ENCODE data around the gene JUND. TPM values are rescaled to one million over a fixed set of nuclear protein-coding genes. Genes with fewer than 3 reads are reported as not detected.

JUND gene
- total RNA-seq, 1 experiment from 2014 or later, result 221 TPM

DNA sequence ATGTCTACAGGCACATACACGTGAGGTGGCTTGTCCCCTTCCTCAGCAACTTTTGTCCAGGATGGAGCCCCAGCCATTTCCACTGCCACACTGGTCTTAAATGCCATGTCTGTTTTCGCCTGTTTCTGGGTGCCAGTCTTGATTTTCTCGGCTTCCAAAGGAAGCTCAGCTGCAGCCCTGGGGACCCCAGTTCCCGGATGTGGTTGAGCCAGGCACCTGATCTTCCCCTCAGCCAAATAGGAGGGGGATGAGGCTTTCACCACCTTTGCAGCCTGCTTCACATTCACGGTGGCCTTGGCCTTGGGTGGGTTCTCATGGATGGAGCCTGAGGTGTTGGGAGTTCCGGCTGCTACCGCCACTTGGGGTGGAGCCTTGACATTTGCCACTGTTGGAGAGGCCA lies 15.8 kb downstream of the JUND start:
- no peaks in the 10 kb centered on the region for H3K79me2 ChIP-seq (ENCODE audit: insufficient read depth, low read length)
- H3K9ac ChIP-seq (ENCODE audit: low read length), result no peak overlapping the region
- H4K20me1 ChIP-seq (ENCODE audit: insufficient read depth), result no peaks in the 10 kb centered on the region
- no peaks in the 10 kb centered on the region for H3K36me3 ChIP-seq (ENCODE audit: control insufficient read depth in 1 of 2, insufficient read depth in 2 of 2, low read length in 2 of 2)
- H2AFZ ChIP-seq (ENCODE audit: low read depth, low read length, poor library complexity, severe bottlenecking), result no peak overlapping the region
- ChIA-PET CTCF (no interaction called here), POLR2A (no interaction called here), RAD21 (ENCODE audit: low non-redundant PET in 1 of 2, low total read pairs in 2 of 2, uncharacterized antibody in 2 of 2, unreplicated experiment in 2 of 2) (no interaction called here)
- no TSS peak for BruUV-seq (replicated peaks)
- H3K9me3 ChIP-seq (ENCODE audit: control insufficient read depth in 1 of 2, insufficient read depth in 1 of 2, low read depth in 1 of 2, low read length in 2 of 2), result no peaks in the 10 kb centered on the region
- H3K27me3 ChIP-seq (ENCODE audit: insufficient read depth, low read length), result no peaks in the 10 kb centered on the region
- no peak overlapping the region for H3K27ac ChIP-seq (ENCODE audit: low read depth, low read length)
- TF ChIP-seq EZH2phosphoT487 (IDR thresholded peaks at IDR 0.05; ENCODE audit: borderline replicate concordance), result no peak
- TF ChIP-seq YY1 (IDR thresholded peaks at IDR 0.05; ENCODE audit: extremely low read depth, insufficient replicate concordance, low read depth, low read length), result no peak
- TF ChIP-seq EZH2 (IDR thresholded peaks at IDR 0.05), result no peak
- TF ChIP-seq ZNF274 (IDR thresholded peaks at IDR 0.05; ENCODE audit: low read depth, low read length), result no peak
- no peak for TF ChIP-seq SRF (IDR thresholded peaks at IDR 0.05; ENCODE audit: low read depth)
- no peak for TF ChIP-seq ELF1 (IDR thresholded peaks at IDR 0.05; ENCODE audit: borderline replicate concordance, low read depth)
- no peak for TF ChIP-seq MAX (IDR thresholded peaks at IDR 0.05)
- no peak for TF ChIP-seq CEBPB (IDR thresholded peaks at IDR 0.05; ENCODE audit: low read depth)
- TF ChIP-seq FOSL1 (IDR thresholded peaks at IDR 0.05; ENCODE audit: low read depth), result no peak
- TF ChIP-seq POLR2A (IDR thresholded peaks at IDR 0.05; ENCODE audit: borderline replicate concordance, extremely low read depth, insufficient read depth, insufficient read length), result no peak
- TF ChIP-seq CBX3 (IDR thresholded peaks at IDR 0.05; ENCODE audit: low read depth), result no peak
- no peak for TF ChIP-seq SP1 (IDR thresholded peaks at IDR 0.05; ENCODE audit: low read depth)
- TF ChIP-seq ZFX (IDR thresholded peaks at IDR 0.05), result no peak
- no peak for TF ChIP-seq RAD21 (IDR thresholded peaks at IDR 0.05; ENCODE audit: low read depth)
- no peak for TF ChIP-seq ATF3 (IDR thresholded peaks at IDR 0.05)
- TF ChIP-seq, protein P1, sequence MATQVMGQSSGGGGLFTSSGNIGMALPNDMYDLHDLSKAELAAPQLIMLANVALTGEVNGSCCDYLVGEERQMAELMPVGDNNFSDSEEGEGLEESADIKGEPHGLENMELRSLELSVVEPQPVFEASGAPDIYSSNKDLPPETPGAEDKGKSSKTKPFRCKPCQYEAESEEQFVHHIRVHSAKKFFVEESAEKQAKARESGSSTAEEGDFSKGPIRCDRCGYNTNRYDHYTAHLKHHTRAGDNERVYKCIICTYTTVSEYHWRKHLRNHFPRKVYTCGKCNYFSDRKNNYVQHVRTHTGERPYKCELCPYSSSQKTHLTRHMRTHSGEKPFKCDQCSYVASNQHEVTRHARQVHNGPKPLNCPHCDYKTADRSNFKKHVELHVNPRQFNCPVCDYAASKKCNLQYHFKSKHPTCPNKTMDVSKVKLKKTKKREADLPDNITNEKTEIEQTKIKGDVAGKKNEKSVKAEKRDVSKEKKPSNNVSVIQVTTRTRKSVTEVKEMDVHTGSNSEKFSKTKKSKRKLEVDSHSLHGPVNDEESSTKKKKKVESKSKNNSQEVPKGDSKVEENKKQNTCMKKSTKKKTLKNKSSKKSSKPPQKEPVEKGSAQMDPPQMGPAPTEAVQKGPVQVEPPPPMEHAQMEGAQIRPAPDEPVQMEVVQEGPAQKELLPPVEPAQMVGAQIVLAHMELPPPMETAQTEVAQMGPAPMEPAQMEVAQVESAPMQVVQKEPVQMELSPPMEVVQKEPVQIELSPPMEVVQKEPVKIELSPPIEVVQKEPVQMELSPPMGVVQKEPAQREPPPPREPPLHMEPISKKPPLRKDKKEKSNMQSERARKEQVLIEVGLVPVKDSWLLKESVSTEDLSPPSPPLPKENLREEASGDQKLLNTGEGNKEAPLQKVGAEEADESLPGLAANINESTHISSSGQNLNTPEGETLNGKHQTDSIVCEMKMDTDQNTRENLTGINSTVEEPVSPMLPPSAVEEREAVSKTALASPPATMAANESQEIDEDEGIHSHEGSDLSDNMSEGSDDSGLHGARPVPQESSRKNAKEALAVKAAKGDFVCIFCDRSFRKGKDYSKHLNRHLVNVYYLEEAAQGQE (IDR thresholded peaks at IDR 0.05; ENCODE audit: low read depth), result no peak
- TF ChIP-seq TCF7L2 (IDR thresholded peaks at IDR 0.05; ENCODE audit: borderline replicate concordance, extremely low read depth, insufficient read depth, insufficient read length), result no peak
- TF ChIP-seq, protein P2, sequence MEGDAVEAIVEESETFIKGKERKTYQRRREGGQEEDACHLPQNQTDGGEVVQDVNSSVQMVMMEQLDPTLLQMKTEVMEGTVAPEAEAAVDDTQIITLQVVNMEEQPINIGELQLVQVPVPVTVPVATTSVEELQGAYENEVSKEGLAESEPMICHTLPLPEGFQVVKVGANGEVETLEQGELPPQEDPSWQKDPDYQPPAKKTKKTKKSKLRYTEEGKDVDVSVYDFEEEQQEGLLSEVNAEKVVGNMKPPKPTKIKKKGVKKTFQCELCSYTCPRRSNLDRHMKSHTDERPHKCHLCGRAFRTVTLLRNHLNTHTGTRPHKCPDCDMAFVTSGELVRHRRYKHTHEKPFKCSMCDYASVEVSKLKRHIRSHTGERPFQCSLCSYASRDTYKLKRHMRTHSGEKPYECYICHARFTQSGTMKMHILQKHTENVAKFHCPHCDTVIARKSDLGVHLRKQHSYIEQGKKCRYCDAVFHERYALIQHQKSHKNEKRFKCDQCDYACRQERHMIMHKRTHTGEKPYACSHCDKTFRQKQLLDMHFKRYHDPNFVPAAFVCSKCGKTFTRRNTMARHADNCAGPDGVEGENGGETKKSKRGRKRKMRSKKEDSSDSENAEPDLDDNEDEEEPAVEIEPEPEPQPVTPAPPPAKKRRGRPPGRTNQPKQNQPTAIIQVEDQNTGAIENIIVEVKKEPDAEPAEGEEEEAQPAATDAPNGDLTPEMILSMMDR (IDR thresholded peaks at IDR 0.05 in 2 of 3, conservative IDR thresholded peaks at IDR 0.05 in 1 of 3; ENCODE audit: borderline replicate concordance in 1 of 3, insufficient read depth in 1 of 3, low read depth in 2 of 3, low read length in 2 of 3), result no peak
- no peak for TF ChIP-seq ZBTB33 (IDR thresholded peaks at IDR 0.05; ENCODE audit: extremely low read depth, insufficient replicate concordance, low read length)
- no peak for TF ChIP-seq JUND (IDR thresholded peaks at IDR 0.05)
- no peaks in the 10 kb centered on the region for H3K9me2 ChIP-seq (ENCODE audit: insufficient read depth)
- ATAC-seq (no peak), DNase-seq (ENCODE audit: low read depth, low spot score) (no peak)
- intact Hi-C loops (cut with micrococcal nuclease), result no loop called here
- H3K4me1 ChIP-seq (ENCODE audit: control insufficient read depth in 1 of 2, insufficient read depth in 2 of 2, low read length in 2 of 2), result no peaks in the 10 kb centered on the region
- no peak overlapping the region for H3K4me2 ChIP-seq (ENCODE audit: low read length)
- no peak overlapping the region for H3K4me3 ChIP-seq (replicated peaks in 1 of 2; ENCODE audit: low read depth in 1 of 2, low read length in 2 of 2)

All from HCT116 (cell line).